H1 (cell line): ENCODE measurements around the gene KRCC1. TPM values are rescaled to one million over a fixed set of nuclear protein-coding genes. Genes with fewer than 3 reads are reported as not detected.

Experiments
- CTCF ChIA-PET: fragments of 300-600 bp; sonication (Branson Sonifier 250); formaldehyde crosslinking; loops from one replicate; lab custom pipeline; 2021; ENCODE audit not compliant: partially characterized antibody; lab: Charles Lee
- POLR2A ChIA-PET: fragments of 300-600 bp; sonication (Branson Sonifier 250); formaldehyde crosslinking; loops from one replicate; lab custom pipeline; 2021; ENCODE audit warnings: inconsistent platforms; ENCODE audit not compliant: partially characterized antibody; lab: Charles Lee
- DNase-seq, 2 experiments: peaks; one replicate each; pipeline versions ENCODE4 v3.0.0 to v3.0.0-alpha.2; 2010 to 2022; ENCODE audit warnings: low spot score in 2 of 2, low read depth in 1 of 2, mixed read lengths in 1 of 2
- FAIRE-seq: peaks from 2 replicates; lab custom pipeline; 2011; peaks lifted over from hg19 to GRCh38; lab: Jason Lieb, UNC
- H2AFZ ChIP-seq: 2 replicates; pipeline ENCODE4 v1.8.1; 2012; ENCODE audit warnings: low read length, inconsistent platforms
- H2AK5ac ChIP-seq: 2 replicates; pipeline ENCODE4 v1.6.1; 2013; ENCODE audit warnings: low read depth, low read length
- H2BK120ac ChIP-seq: replicated peaks from 2 replicates; pipeline ENCODE3; 2013; ENCODE audit warnings: low read depth, low read length, inconsistent platforms
- H2BK12ac ChIP-seq: 2 replicates; pipeline ENCODE4 v1.6.1; 2013; ENCODE audit warnings: low read depth, low read length
- H2BK15ac ChIP-seq: 2 replicates; pipeline ENCODE4 v1.6.1; 2013; ENCODE audit warnings: low read length
- H2BK20ac ChIP-seq: 2 replicates; pipeline ENCODE4 v1.6.1; 2013; ENCODE audit warnings: low read length
- H2BK5ac ChIP-seq: 2 replicates; pipeline ENCODE4 v1.6.1; 2013; ENCODE audit warnings: low read depth, low read length
- H3K14ac ChIP-seq: 2 replicates; pipeline ENCODE4 v1.6.1; 2013; ENCODE audit warnings: inconsistent platforms; ENCODE audit not compliant: insufficient read length
- H3K18ac ChIP-seq: 2 replicates; pipeline ENCODE4 v1.6.1; 2013; ENCODE audit warnings: low read length; ENCODE audit errors: extremely low read depth
- H3K23ac ChIP-seq: 2 replicates; pipeline ENCODE4 v1.6.1; 2013; ENCODE audit warnings: inconsistent platforms; ENCODE audit not compliant: insufficient read length
- H3K23me2 ChIP-seq: 2 replicates; pipeline ENCODE4 v1.6.1; 2013; ENCODE audit warnings: low read depth, low read length
- H3K27ac ChIP-seq: 2 replicates; pipeline ENCODE4 v1.6.1; 2011; ENCODE audit warnings: low read depth, low read length, inconsistent platforms
- H3K27me3 ChIP-seq, 4 experiments: replicated peaks in 1 of 4; 1 replicate in 1 of 4; 2 replicates in 3 of 4; pipeline versions ENCODE4 v1.6.1 to v1.8.1; 2011 to 2013; ENCODE audit warnings: low read length in 3 of 4, mild to moderate bottlenecking in 3 of 4, inconsistent platforms in 2 of 4, mixed read lengths in 2 of 4, moderate library complexity in 1 of 4; ENCODE audit not compliant: control insufficient read depth in 3 of 4, insufficient read depth in 3 of 4; ENCODE audit errors: extremely low read depth in 1 of 4
- H3K36me3 ChIP-seq, 4 experiments: 2 replicates each; pipeline versions ENCODE4 v1.6.1 to v1.8.1; 2011 to 2013; ENCODE audit warnings: mild to moderate bottlenecking in 4 of 4, low read length in 3 of 4, moderate library complexity in 2 of 4, control low read depth in 1 of 4, inconsistent platforms in 1 of 4; ENCODE audit not compliant: insufficient read depth in 4 of 4, control insufficient read depth in 2 of 4
- H3K4ac ChIP-seq: replicated peaks from 2 replicates; pipeline ENCODE3; 2013; ENCODE audit warnings: low read length, low read depth, mixed read lengths, inconsistent platforms; ENCODE audit not compliant: insufficient read length
- H3K4me1 ChIP-seq, 4 experiments: replicated peaks in 1 of 4; 1 replicate in 1 of 4; 2 replicates in 3 of 4; pipeline versions ENCODE4 v1.6.1 to v1.8.1; 2011 to 2013; ENCODE audit warnings: low read length in 3 of 4, inconsistent platforms in 2 of 4, mixed read lengths in 1 of 4; ENCODE audit not compliant: insufficient read depth in 4 of 4, control insufficient read depth in 3 of 4
- H3K4me2 ChIP-seq, 2 experiments: 2 replicates each; pipeline versions ENCODE4 v1.6.1 to v1.8.1; 2011 to 2013; ENCODE audit warnings: low read depth in 2 of 2, low read length in 2 of 2, control low read depth in 1 of 2, inconsistent platforms in 1 of 2, mild to moderate bottlenecking in 1 of 2; ENCODE audit not compliant: insufficient read depth in 1 of 2
- H3K4me3 ChIP-seq, 4 experiments: fragments of 200-600, 300-600 bp in 1 of 4; sonication (generic), shearing (Covaris generic), sonication (Bioruptor Twin) in 1 of 4; 2 replicates each; pipeline versions ENCODE4 v1.5.1 to v1.8.1; 2011 to 2016; ENCODE audit warnings: low read length in 4 of 4, low read depth in 3 of 4, control low read depth in 2 of 4, inconsistent platforms in 2 of 4, mild to moderate bottlenecking in 2 of 4, mixed read lengths in 1 of 4, moderate library complexity in 1 of 4; ENCODE audit not compliant: insufficient read depth in 2 of 4; ENCODE audit errors: extremely low read depth in 1 of 4
- H3K56ac ChIP-seq: replicated peaks from 2 replicates; pipeline ENCODE3; 2013; ENCODE audit warnings: low read depth, mild to moderate bottlenecking, mixed read lengths, low read length, inconsistent platforms; ENCODE audit not compliant: insufficient read length
- H3K79me1 ChIP-seq: 2 replicates; pipeline ENCODE4 v1.6.1; 2013; ENCODE audit warnings: low read depth, low read length, control low read depth
- H3K79me2 ChIP-seq, 2 experiments: 2 replicates each; pipeline versions ENCODE4 v1.6.1 to v1.8.1; 2012 to 2013; ENCODE audit warnings: low read length in 2 of 2, mild to moderate bottlenecking in 2 of 2, inconsistent platforms in 1 of 2; ENCODE audit not compliant: insufficient read depth in 2 of 2, control insufficient read depth in 1 of 2
- H3K9ac ChIP-seq, 4 experiments: replicated peaks in 1 of 4; 1 replicate in 1 of 4; 2 replicates in 3 of 4; pipeline versions ENCODE4 v1.6.1 to v1.8.1; 2011 to 2013; ENCODE audit warnings: low read depth in 3 of 4, low read length in 3 of 4, control low read depth in 2 of 4, mild to moderate bottlenecking in 2 of 4, moderate library complexity in 2 of 4, inconsistent platforms in 1 of 4; ENCODE audit errors: extremely low read depth in 1 of 4
- H3K9me3 ChIP-seq, 2 experiments: 2 replicates each; pipeline versions ENCODE4 v1.6.1 to v1.8.1; 2012 to 2013; ENCODE audit warnings: mild to moderate bottlenecking in 2 of 2, moderate library complexity in 2 of 2, control low read depth in 1 of 2, inconsistent platforms in 1 of 2, low read depth in 1 of 2, low read length in 1 of 2, mixed read lengths in 1 of 2; ENCODE audit not compliant: insufficient read depth in 2 of 2
- H4K20me1 ChIP-seq, 2 experiments: replicated peaks in 1 of 2; 2 replicates each; pipeline versions ENCODE3 to v1.8.1; 2011 to 2013; ENCODE audit warnings: inconsistent platforms in 2 of 2, low read length in 2 of 2, mild to moderate bottlenecking in 1 of 2; ENCODE audit not compliant: insufficient read depth in 2 of 2, control insufficient read depth in 1 of 2
- H4K5ac ChIP-seq: 2 replicates; pipeline ENCODE4 v1.6.1; 2013; ENCODE audit warnings: low read length, low read depth, mixed read lengths, inconsistent platforms; ENCODE audit not compliant: insufficient read length
- H4K8ac ChIP-seq: 2 replicates; pipeline ENCODE4 v1.8.0; 2013; ENCODE audit warnings: mild to moderate bottlenecking, moderate library complexity, low read length, inconsistent platforms; ENCODE audit not compliant: insufficient read depth; ENCODE audit errors: extremely low read depth
- H4K91ac ChIP-seq: replicated peaks from 2 replicates; pipeline ENCODE3; 2013; ENCODE audit warnings: low read length, mixed read lengths, inconsistent platforms; ENCODE audit not compliant: insufficient read length
- HDAC2 ChIP-seq, 2 experiments: fragments of 300-600 bp in 1 of 2; sonication (generic) in 1 of 2; IDR thresholded peaks; 2 replicates each; pipeline ENCODE4 v1.6.1; 2011 to 2012; ENCODE audit warnings: low read depth in 2 of 2, low read length in 2 of 2, mild to moderate bottlenecking in 2 of 2, moderate library complexity in 2 of 2, borderline replicate concordance in 1 of 2, inconsistent platforms in 1 of 2
- polyA plus RNA-seq, 7 experiments: library from polyadenylated mRNA; depleted of rRNA in 3 of 7; stranded (reverse) in 5 of 7; unstranded in 2 of 7; fragments of >200 nt in 5 of 7; fragments of 200-250 nt in 2 of 7; gene quantifications; 1 replicate in 5 of 7; 2 replicates in 1 of 7; 4 replicates in 1 of 7; pipeline versions ENCODE4 v1.2.1 to v1.2.3, GENCODE V29; 2011 to 2013; ENCODE audit warnings: missing spikeins in 2 of 7, mixed read lengths in 2 of 7
- total RNA-seq: library from RNA; stranded (reverse); fragmentation: NEBNext Ultra II Directional; extraction: Animal tissue kit (Norgen Biotek cat#: 25700); gene quantifications from 2 replicates; pipeline ENCODE4 v1.2.1, GENCODE V29; 2021

The KRCC1 gene
- total and polyA plus RNA-seq, 2 of the 8 experiments (the other 6 are each of a cell fraction or from before 2014, with no cell fraction given) = 5.1 to 8.5 TPM

DNA sequence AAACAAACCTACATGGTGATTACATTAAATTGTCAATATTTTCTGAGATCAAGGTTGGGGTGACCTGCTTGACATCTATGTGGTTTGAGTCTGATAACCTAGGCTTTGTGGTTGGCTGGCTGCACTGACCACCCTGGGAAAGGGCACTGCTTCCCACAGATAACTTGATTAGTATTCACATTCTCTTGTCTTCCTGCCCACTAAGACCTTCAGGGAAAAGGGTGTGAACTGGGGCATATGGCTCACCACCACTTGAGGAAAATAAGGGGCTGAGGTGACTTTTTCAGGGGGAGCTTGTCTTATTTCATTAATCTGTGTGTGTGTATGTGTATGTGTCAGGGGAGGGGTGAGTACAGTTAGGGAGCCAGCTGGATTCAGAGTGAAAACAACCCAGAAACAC lies 13.5 kb upstream of the KRCC1 start:
- Histone ChIP-seq H4K8ac (no peak overlapping the region), H3K18ac (no peak overlapping the region), H2AK5ac (no peak overlapping the region), H3K79me1 (no peaks in the 10 kb centered on the region), H2BK20ac (no peak overlapping the region), H3K23me2 (no peaks in the 10 kb centered on the region), H2BK15ac (no peak overlapping the region), H3K4me2 (no peak overlapping the region), H3K23ac (no peak overlapping the region), H3K4me1 (peaks cover 0 to 11% (median 0%) of the 10 kb centered on the region in 4 experiments; a peak in 1 of 7 replicates), H4K20me1 (no peaks in the 10 kb centered on the region), H2BK12ac (0 out of 2 replicates have a peak overlapping the region, but pooled peaks have one; percentile 39), H3K4ac (no peak overlapping the region), H4K5ac (no peak overlapping the region), H3K4me3 (no peak overlapping the region), H3K9me3 (peaks cover 0 to 3% of the 10 kb centered on the region in 2 experiments; a peak in 1 of 4 replicates), H3K27ac (no peak overlapping the region), H3K36me3 (no peaks in the 10 kb centered on the region), H3K79me2 (no peaks in the 10 kb centered on the region), H2BK120ac (no peak overlapping the region), H3K56ac (no peak overlapping the region), H3K9ac (no peak overlapping the region), H3K27me3 (no peaks in the 10 kb centered on the region), H3K14ac (no peak overlapping the region), H2BK5ac (no peak overlapping the region), H2AFZ (no peak overlapping the region), H4K91ac (no peak overlapping the region)
- POLR2A ChIA-PET = interaction anchor here (0.9 to 1.3 kb wide), 3 partner anchors 14 to 62 kb away, joined by 3 read pairs; no protein-coding TSS in a partner anchor
- FAIRE-seq (no peak), DNase-seq (no peak)
- no peak for TF ChIP-seq HDAC2 (IDR thresholded peaks at IDR 0.05; ENCODE audit: borderline replicate concordance in 1 of 2, low read depth in 2 of 2, low read length in 2 of 2)
- CTCF ChIA-PET = interaction anchor here (0.7 to 2.8 kb wide), 4 partner anchors 9 to 278 kb away, joined by 3 to 18 read pairs (median 4); no protein-coding TSS in a partner anchor
